KBM-7 (cell line): ENCODE measurements around the gene TSPAN9.

Source experiments
- DNase-seq: peaks from one replicate; pipeline ENCODE4 v3.0.0-alpha.2; 2015
- in situ Hi-C: fragments of 300-500 bp; cut with MboI; formaldehyde crosslinking; loops from 2 replicates; pipeline ENCODE4 v1.14.3; 2020; ENCODE audit warnings: low sequenced_read_pairs, low pct_unique_long_range_greater_than_20kb, mixed read lengths

TSPAN9 gene

GRCh38 chr12:3225154-3225795 is 148.1 kb downstream of the TSPAN9 start:
- in situ Hi-C loops = no loop called here

GRCh38 chr12:3225796-3226180 is 148.6 kb downstream of the TSPAN9 start:
- DNase-seq = no peak
- in situ Hi-C loops = no loop called here

More at GRCh38 chr12:3225154-3225795, 148.1 kb downstream of the TSPAN9 start:
- DNase-seq = no peak

GRCh38 chr12:3226264-3226663 is 149.1 kb downstream of the TSPAN9 start:
- in situ Hi-C loops = no loop called here
- no peak for DNase-seq

GRCh38 chr12:3227076-3227975 is 150.1 kb downstream of the TSPAN9 start:
- no peak for DNase-seq
- in situ Hi-C loops = no loop called here

GRCh38 chr12:3228552-3228951 is 151.4 kb downstream of the TSPAN9 start:
- in situ Hi-C loops = no loop called here
- no peak for DNase-seq

- no peak for DNase-seq
- in situ Hi-C loops = no loop called here
Observed at GRCh38 chr12:3229577-3229976, 152.4 kb downstream of the TSPAN9 start.

GRCh38 chr12:3230758-3231375 is 153.7 kb downstream of the TSPAN9 start:
- in situ Hi-C loops = no loop called here
- DNase-seq = no peak

- in situ Hi-C loops = no loop called here
- DNase-seq = no peak
Observed at GRCh38 chr12:3231399-3231876, 154.3 kb downstream of the TSPAN9 start.

GRCh38 chr12:3233797-3234196 is 156.6 kb downstream of the TSPAN9 start:
- in situ Hi-C loops = no loop called here

GRCh38 chr12:3236345-3237187 is 159.4 kb downstream of the TSPAN9 start:
- no peak for DNase-seq
- in situ Hi-C loops = no loop called here

More at GRCh38 chr12:3233797-3234196, 156.6 kb downstream of the TSPAN9 start:
- DNase-seq = no peak

- DNase-seq = no peak
- in situ Hi-C loops = no loop called here
Observed at GRCh38 chr12:3238196-3238595, 161.0 kb downstream of the TSPAN9 start.

- in situ Hi-C loops = no loop called here
Observed at GRCh38 chr12:3241621-3242020, 164.4 kb downstream of the TSPAN9 start.

GRCh38 chr12:3242199-3242863 is 165.2 kb downstream of the TSPAN9 start:
- no peak for DNase-seq
- in situ Hi-C loops = no loop called here

More at GRCh38 chr12:3241621-3242020, 164.4 kb downstream of the TSPAN9 start:
- DNase-seq = no peak

- no peak for DNase-seq
- in situ Hi-C loops = no loop called here
Observed at GRCh38 chr12:3243376-3244084, 166.4 kb downstream of the TSPAN9 start.

- DNase-seq = no peak
- in situ Hi-C loops = no loop called here
Observed at GRCh38 chr12:3244219-3244750, 167.1 kb downstream of the TSPAN9 start.

GRCh38 chr12:3246253-3246652 is 169.1 kb downstream of the TSPAN9 start:
- no peak for DNase-seq
- in situ Hi-C loops = no loop called here

GRCh38 chr12:3247077-3247476 is 169.9 kb downstream of the TSPAN9 start:
- in situ Hi-C loops = no loop called here
- no peak for DNase-seq
